SK-N-SH (cell line): Measurements from ENCODE around the gene YDJC. TPM values are rescaled to one million over a fixed set of nuclear protein-coding genes. Genes with fewer than 3 reads are reported as not detected.

Source experiments
- CTCF ChIA-PET: fragments of 300-600, 350-600 bp; formaldehyde crosslinking; extraction: SDS; loops from one replicate; lab custom pipeline; 2021; lab: Yijun Ruan, JAX
- POLR2A ChIA-PET: fragments of 350-600 bp; sonication (Branson Sonifier 250); formaldehyde crosslinking; extraction: SDS; loops from one replicate; lab custom pipeline; 2020; ENCODE audit warnings: antibody characterized with exemption, inconsistent platforms; lab: Yijun Ruan, JAX
- DNase-seq: peaks from one replicate; pipeline ENCODE4 v3.0.0; 2012
- H2AFZ ChIP-seq: fragments of 200-600 bp; sonication (generic); 2 replicates; pipeline ENCODE4 v1.8.1; 2016; ENCODE audit warnings: antibody characterized with exemption, mild to moderate bottlenecking, low read depth
- H3F3A ChIP-seq: fragments of 200-600 bp; sonication (generic); replicated peaks from 2 replicates; pipeline ENCODE3; 2016; ENCODE audit warnings: antibody characterized with exemption, mild to moderate bottlenecking; ENCODE audit not compliant: insufficient read depth
- H3K27ac ChIP-seq, 2 experiments: fragments of 200-500 bp in 1 of 2; fragments of 200-600 bp in 1 of 2; sonication (Bioruptor generic) in 1 of 2; sonication (generic), shearing (Covaris generic) in 1 of 2; 2 replicates each; pipeline versions ENCODE4 v1.5.1 to v1.6.1; 2014 to 2016; ENCODE audit warnings: low read depth in 2 of 2, inconsistent platforms in 1 of 2, low read length in 1 of 2, mild to moderate bottlenecking in 1 of 2, mixed read lengths in 1 of 2
- H3K27me3 ChIP-seq: fragments of 200-600 bp; sonication (generic), shearing (Covaris generic); 2 replicates; pipeline ENCODE4 v1.6.1; 2016; ENCODE audit warnings: mixed run types; ENCODE audit not compliant: insufficient read depth
- H3K36me3 ChIP-seq, 2 experiments: fragments of 200-500 bp in 1 of 2; fragments of 200-600 bp in 1 of 2; sonication (Bioruptor generic) in 1 of 2; sonication (generic) in 1 of 2; replicated peaks in 1 of 2; 2 replicates each; pipeline versions ENCODE3 to v1.5.1; 2014 to 2016; ENCODE audit warnings: low read length in 1 of 2, mild to moderate bottlenecking in 1 of 2; ENCODE audit not compliant: insufficient read depth in 2 of 2, control insufficient read depth in 1 of 2
- H3K4me1 ChIP-seq, 2 experiments: fragments of 200-500 bp in 1 of 2; fragments of 200-600 bp in 1 of 2; sonication (Bioruptor generic) in 1 of 2; sonication (generic), shearing (Covaris generic) in 1 of 2; 2 replicates each; pipeline versions ENCODE4 v1.5.1 to v1.6.1; 2014 to 2016; ENCODE audit warnings: low read depth in 1 of 2, low read length in 1 of 2, mixed run types in 1 of 2; ENCODE audit not compliant: insufficient read depth in 2 of 2, control insufficient read depth in 1 of 2
- H3K4me2 ChIP-seq: fragments of 200-600 bp; sonication (generic), shearing (Covaris generic); 2 replicates; pipeline ENCODE4 v1.6.1; 2017; ENCODE audit warnings: mixed run types
- H3K4me3 ChIP-seq, 2 experiments: fragments of 200-500 bp in 1 of 2; fragments of 200-600 bp in 1 of 2; sonication (Bioruptor generic) in 1 of 2; sonication (generic), shearing (Covaris generic) in 1 of 2; 2 replicates each; pipeline versions ENCODE4 v1.5.1 to v1.8.1; 2014 to 2016; ENCODE audit warnings: low read depth in 2 of 2, inconsistent platforms in 1 of 2, low read length in 1 of 2, mild to moderate bottlenecking in 1 of 2, mixed read lengths in 1 of 2, moderate library complexity in 1 of 2
- H3K79me2 ChIP-seq: fragments of 200-600 bp; sonication (generic); 2 replicates; pipeline ENCODE4 v1.8.1; 2017; ENCODE audit warnings: mild to moderate bottlenecking; ENCODE audit not compliant: insufficient read depth
- H3K9ac ChIP-seq: fragments of 200-600 bp; sonication (generic); 2 replicates; pipeline ENCODE4 v1.6.1; 2017; ENCODE audit warnings: mixed run types
- H3K9me2 ChIP-seq: fragments of 200-600 bp; sonication (generic); 2 replicates; pipeline ENCODE4 v1.6.1; 2017; ENCODE audit warnings: mixed run types
- H3K9me3 ChIP-seq: fragments of 200-600 bp; sonication (generic); 2 replicates; pipeline ENCODE4 v1.6.1; 2017; ENCODE audit warnings: mixed run types, mild to moderate bottlenecking, moderate library complexity
- H4K20me1 ChIP-seq: fragments of 200-600 bp; sonication (generic); 2 replicates; pipeline ENCODE4 v1.6.1; 2017; ENCODE audit warnings: mild to moderate bottlenecking, mixed run types; ENCODE audit not compliant: insufficient read depth
- CTCF ChIP-seq: fragments of 200-600 bp; sonication (generic); IDR thresholded peaks from 2 replicates; pipeline ENCODE4 v1.6.1; 2017; ENCODE audit warnings: antibody characterized with exemption, mild to moderate bottlenecking, moderate library complexity
- ELF1 ChIP-seq: IDR thresholded peaks from 2 replicates; pipeline ENCODE4 v1.4.0; 2012
- MAX ChIP-seq: IDR thresholded peaks from 2 replicates; pipeline ENCODE4 v1.4.0; 2012; ENCODE audit warnings: low read depth
- NRF1 ChIP-seq: IDR thresholded peaks from 2 replicates; pipeline ENCODE4 v1.6.1; 2012; ENCODE audit warnings: low read depth, mild to moderate bottlenecking, low read length
- PBX3 ChIP-seq: IDR thresholded peaks from 2 replicates; pipeline ENCODE4; 2012
- POLR2AphosphoS5 ChIP-seq: IDR thresholded peaks from 2 replicates; pipeline ENCODE4 v1.6.1; 2012; ENCODE audit warnings: low read depth, low read length
- TAF1 ChIP-seq: IDR thresholded peaks from 2 replicates; pipeline ENCODE4 v1.6.1; 2012; ENCODE audit warnings: low read depth, mild to moderate bottlenecking, low read length, moderate library complexity, borderline replicate concordance
- TEAD4 ChIP-seq: IDR thresholded peaks from 2 replicates; pipeline ENCODE4 v1.4.0; 2012; ENCODE audit warnings: mild to moderate bottlenecking, borderline replicate concordance; ENCODE audit not compliant: insufficient read depth
- USF1 ChIP-seq: IDR thresholded peaks from 2 replicates; pipeline ENCODE4 v1.4.0; 2012; ENCODE audit warnings: low read depth, borderline replicate concordance
- USF2 ChIP-seq: fragments of 150-350 bp; IDR thresholded peaks from 2 replicates; pipeline ENCODE4 v1.6.1; 2017; ENCODE audit warnings: antibody characterized with exemption, low read length, low read depth, borderline replicate concordance
- ZBTB33 ChIP-seq: IDR thresholded peaks from 2 replicates; pipeline ENCODE4 v1.4.0; 2012; ENCODE audit warnings: low read depth, borderline replicate concordance
- WGBS: methylation state at CpG from one replicate; pipeline ENCODE4 v1.1.6; 2017; ENCODE audit warnings: low lambda C conversion rate; 5-methylcytosine and 5-hydroxymethylcytosine counted together
- polyA plus RNA-seq, 3 experiments: library from polyadenylated mRNA; depleted of rRNA; stranded (reverse); fragments of >200 nt; gene quantifications; 2 replicates each; pipeline ENCODE4 v1.2.3, GENCODE V29; 2012

YDJC gene
- polyA plus RNA-seq, 1 of the 3 experiments (the other 2 are of a cell fraction), result 37.4 TPM

GRCh38 chr22:21592422-21592821 is 37.4 kb downstream of the YDJC start:
- no peak overlapping the region for H2AFZ ChIP-seq
- 100% methylated on average over 1 of the region's 3 CpGs for WGBS
- H3K9ac ChIP-seq, result no peak overlapping the region
- no peaks in the 10 kb centered on the region for H3K9me3 ChIP-seq
- CTCF ChIA-PET, result interaction anchor here (0.5 to 1.7 kb wide), 4 partner anchors 10 to 38 kb away, joined by 3 to 7 read pairs (median 4); no protein-coding TSS in a partner anchor
- H3K79me2 ChIP-seq, result peaks cover 100% of the 10 kb centered on the region
- H3K27me3 ChIP-seq, result no peaks in the 10 kb centered on the region
- H3K4me3 ChIP-seq, result no peak overlapping the region
- no peak overlapping the region for H3K4me2 ChIP-seq
- no peak overlapping the region for H3K27ac ChIP-seq
- no peaks in the 10 kb centered on the region for H3K9me2 ChIP-seq
- H3F3A ChIP-seq, result peaks cover 3% of the 10 kb centered on the region
- TF ChIP-seq NRF1 (no peak), PBX3 (no peak), ZBTB33 (no peak), TEAD4 (no peak), USF2 (no peak), CTCF (no peak), POLR2AphosphoS5 (no peak), USF1 (no peak), ELF1 (no peak), MAX (no peak), TAF1 (no peak)
- H3K36me3 ChIP-seq, result peaks cover 29 to 46% of the 10 kb centered on the region in 2 experiments
- H3K4me1 ChIP-seq, result peaks cover 0 to 3% of the 10 kb centered on the region in 2 experiments; a peak in 1 of 4 replicates
- DNase-seq, result no peak
- peaks cover 100% of the 10 kb centered on the region for H4K20me1 ChIP-seq
- POLR2A ChIA-PET, result no interaction called here
